T-helper 17 cell (primary cell): ENCODE results near the gene SEMA6B. TPM values are rescaled to one million over a fixed set of nuclear protein-coding genes. Genes with fewer than 3 reads are reported as not detected.
"Not testable (repeated sequence)": the region's sequence is repeated elsewhere in the genome, so short reads cannot be mapped to it uniquely, and the experiment has no call there.

Source experiments
- ATAC-seq: fragments of 150-1000 bp; cut with Tn5 transposase; 2 replicates; pipeline ENCODE4 v1.10.0; 2021; ENCODE audit warnings: mild to moderate bottlenecking, moderate library complexity
- DNase-seq, 3 donors: peaks; one replicate each; pipeline versions ENCODE4 v3.0.0 to v3.0.0-alpha.2; 2020 to 2021
- H3K9me3 ChIP-seq: one replicate; pipeline ENCODE4 v1.7.0; 2013; ENCODE audit warnings: low read length, mild to moderate bottlenecking; ENCODE audit not compliant: control insufficient read depth, poor library complexity, severe bottlenecking
- H3K27ac Mint-ChIP-seq: one replicate; pipeline ENCODE4 v1.8.0; 2022; ENCODE audit warnings: mild to moderate bottlenecking, moderate library complexity, mixed read lengths
- H3K27me3 Mint-ChIP-seq: one replicate; pipeline ENCODE4 v1.8.0; 2022; ENCODE audit warnings: mixed read lengths
- H3K36me3 Mint-ChIP-seq: one replicate; pipeline ENCODE4 v1.8.0; 2022; ENCODE audit warnings: low read depth, mixed read lengths
- H3K4me1 Mint-ChIP-seq: one replicate; pipeline ENCODE4 v1.8.0; 2022; ENCODE audit warnings: mild to moderate bottlenecking, mixed read lengths
- H3K4me3 Mint-ChIP-seq: one replicate; pipeline ENCODE4 v1.8.0; 2022; ENCODE audit warnings: mild to moderate bottlenecking, moderate library complexity, mixed read lengths
- total RNA-seq, 4 donors: library from RNA in 2 of 4; stranded (reverse) in 2 of 4; gene quantifications; one replicate each; pipeline ENCODE4 v1.2.3 and lab custom pipeline; 2022 to 2026

SEMA6B gene
- total RNA-seq, 2 donors from 2014 or later = 0.20 to 0.52 TPM

DNA sequence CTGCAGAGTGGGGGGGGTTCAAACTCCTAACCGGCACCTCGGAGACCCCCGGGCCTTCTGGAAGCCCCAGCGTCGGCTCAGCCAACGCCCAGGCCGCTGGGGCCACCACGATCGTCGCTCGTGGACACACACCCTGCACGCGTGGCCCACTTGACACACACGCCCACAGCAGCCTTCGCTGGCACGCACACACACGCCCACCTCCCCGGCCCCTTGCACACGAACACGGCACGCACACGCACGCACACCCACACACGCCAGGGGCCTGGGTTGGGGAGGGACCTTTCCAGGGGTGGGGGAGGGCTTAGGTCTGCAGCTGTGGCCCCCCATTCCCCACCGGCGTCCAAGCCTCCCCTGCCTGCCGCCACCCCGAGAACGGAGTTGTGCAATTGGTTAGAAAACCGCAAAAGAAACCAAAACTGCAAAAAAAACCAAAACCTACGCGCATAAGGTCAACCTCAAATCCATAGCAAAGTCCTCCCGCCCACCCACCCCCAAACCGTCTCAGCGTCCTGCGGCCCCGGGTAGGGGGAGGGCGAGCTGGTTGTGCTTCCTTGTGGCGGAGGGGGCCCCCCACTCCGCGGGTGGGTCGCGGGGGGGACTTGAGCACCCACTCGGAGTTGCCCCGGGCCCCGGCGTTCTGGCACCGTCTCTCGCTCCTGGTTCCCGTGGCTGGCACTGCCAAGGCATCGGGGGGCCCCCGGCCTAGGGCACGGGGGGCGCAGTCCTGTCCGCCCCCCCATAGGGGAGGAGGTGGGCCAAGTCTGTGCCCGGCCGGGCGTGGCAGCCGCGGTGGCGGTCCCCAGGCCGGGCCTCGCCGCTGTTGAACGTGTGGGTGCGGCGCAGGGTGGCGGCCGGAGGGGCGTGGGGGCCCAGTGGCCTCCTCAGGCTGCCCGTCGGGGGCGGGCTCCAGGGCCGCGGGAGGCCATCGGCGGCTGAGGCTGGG is 16.3 kb downstream of the SEMA6B start:
- no peak overlapping the region for H3K27ac Mint-ChIP-seq
- ATAC-seq = no peak
- no peaks in the 10 kb centered on the region for H3K9me3 ChIP-seq
- no peaks in the 10 kb centered on the region for H3K4me1 Mint-ChIP-seq
- no peak overlapping the region for H3K4me3 Mint-ChIP-seq
- H3K36me3 Mint-ChIP-seq = peaks cover 2% of the 10 kb centered on the region
- DNase-seq = no peak
- peaks cover 18% of the 10 kb centered on the region for H3K27me3 Mint-ChIP-seq

DNA sequence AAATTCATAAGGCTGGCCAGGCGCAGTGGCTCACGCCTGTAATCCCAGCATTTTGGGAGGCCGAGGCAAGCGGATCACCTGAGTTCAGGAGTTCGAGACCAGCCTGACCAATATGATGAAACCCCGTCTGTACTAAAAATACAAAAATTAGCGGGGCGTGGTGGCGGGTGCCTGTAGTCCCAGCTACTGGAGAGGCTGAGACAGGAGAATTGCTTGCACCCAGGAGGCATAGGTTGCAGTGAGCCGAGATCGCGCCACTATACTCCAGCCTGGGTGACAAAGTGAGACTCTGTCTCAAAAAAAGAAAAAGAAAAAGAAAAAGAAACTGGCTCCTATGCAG is 17.7 kb downstream of the SEMA6B start:
- H3K36me3 Mint-ChIP-seq, H3K4me3 Mint-ChIP-seq, ATAC-seq, H3K27ac Mint-ChIP-seq, H3K4me1 Mint-ChIP-seq, DNase-seq, H3K9me3 ChIP-seq: not testable (repeated sequence)
- peaks cover 18% of the 10 kb centered on the region for H3K27me3 Mint-ChIP-seq

DNA sequence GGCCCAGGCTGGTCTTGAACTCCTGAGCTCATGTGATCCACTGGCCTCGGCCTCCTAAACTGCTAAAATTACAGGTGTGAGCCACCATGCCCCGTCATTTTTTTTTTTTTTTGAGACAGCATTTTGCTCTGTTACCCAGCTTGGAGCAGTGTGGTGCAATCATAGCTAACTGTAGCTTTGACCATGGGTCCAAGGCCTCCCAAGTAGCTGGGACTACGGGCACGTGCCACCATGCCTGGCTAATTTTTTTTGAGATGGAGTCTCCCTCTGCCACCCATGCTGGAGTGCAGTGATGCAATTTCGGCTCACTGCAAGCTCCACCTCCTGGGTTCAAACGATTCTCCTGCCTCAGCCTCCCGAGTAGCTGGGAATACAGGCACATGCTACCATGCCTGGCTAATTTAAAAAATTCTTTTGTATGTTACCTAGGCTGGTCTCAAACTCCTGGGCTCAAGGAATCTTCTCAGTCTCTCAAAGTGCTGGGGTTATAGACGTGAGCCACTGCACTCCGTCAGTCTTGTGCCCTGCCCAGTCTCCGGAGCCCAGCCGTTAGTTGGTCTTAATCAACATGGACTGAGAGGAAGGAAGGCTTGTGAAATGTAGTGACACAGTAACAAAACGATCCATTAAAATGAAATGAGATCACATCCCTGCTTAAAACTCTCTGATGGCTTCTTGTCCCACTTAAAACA is 18.2 kb downstream of the SEMA6B start:
- ATAC-seq = no peak
- H3K9me3 ChIP-seq = no peaks in the 10 kb centered on the region
- H3K27me3 Mint-ChIP-seq = peaks cover 18% of the 10 kb centered on the region
- H3K27ac Mint-ChIP-seq = no peak overlapping the region
- DNase-seq = no peak
- H3K36me3 Mint-ChIP-seq = peaks cover 2% of the 10 kb centered on the region
- no peaks in the 10 kb centered on the region for H3K4me1 Mint-ChIP-seq
- H3K4me3 Mint-ChIP-seq = no peak overlapping the region

DNA sequence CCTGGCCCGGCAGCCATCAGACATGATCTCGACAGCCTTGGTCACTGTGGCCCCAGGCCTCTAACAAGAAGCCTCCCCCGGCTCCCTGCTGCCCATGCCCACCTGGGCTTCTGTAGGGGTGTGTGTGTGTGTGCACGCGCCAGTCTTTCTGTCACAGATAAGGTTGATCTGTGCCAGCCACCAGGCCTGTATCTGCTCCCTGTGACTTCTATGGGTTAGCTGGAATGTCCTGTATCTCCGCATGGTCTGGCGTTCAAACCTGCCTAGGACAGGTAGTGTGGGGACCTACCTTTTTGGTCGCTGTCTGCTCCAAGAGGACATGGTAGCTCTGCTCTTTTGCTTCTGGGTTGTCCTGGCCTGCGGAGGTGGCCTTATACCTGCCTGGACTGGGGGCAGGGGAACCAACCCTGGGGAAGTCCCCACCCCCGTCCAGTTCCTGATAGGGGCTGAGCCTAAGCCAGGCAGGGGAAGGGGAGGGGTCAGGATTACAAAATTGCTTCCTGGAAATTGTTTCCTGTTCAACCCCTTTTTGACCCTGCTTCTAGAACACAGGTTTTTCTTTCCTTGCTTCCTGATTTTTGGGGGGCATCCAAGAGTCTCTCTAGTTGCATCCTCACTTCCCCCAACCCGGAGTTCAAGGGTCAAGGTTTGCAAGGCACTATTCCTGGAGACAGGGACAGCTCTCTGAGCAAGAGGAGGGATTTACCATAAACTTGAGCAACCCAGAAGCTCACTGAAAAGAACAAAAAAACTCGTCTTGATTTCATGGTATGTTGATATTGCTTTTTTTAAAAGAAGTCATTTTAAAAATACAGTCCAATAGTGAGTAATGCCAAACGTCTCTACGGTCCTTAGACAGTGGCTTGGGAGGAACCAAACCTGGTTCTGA is 19.5 kb downstream of the SEMA6B start, which contains the start of gene LRG1:
TSS of gene LRG1 (minus strand) at position 344 of the 889 bp plus-strand sequence. CDS start at position 321, 23 bp downstream.
- peaks cover 20% of the 10 kb centered on the region for H3K27me3 Mint-ChIP-seq
- ATAC-seq (no peak), DNase-seq (no peak)
- H3K4me3 Mint-ChIP-seq = no peak within 1 kb of the TSS
- H3K4me1 Mint-ChIP-seq = no peaks in the 10 kb centered on the region
- H3K27ac Mint-ChIP-seq = no peak within 1 kb of the TSS
- peaks cover 2% of the 10 kb centered on the region for H3K36me3 Mint-ChIP-seq
- H3K9me3 ChIP-seq = no peaks in the 10 kb centered on the region

DNA sequence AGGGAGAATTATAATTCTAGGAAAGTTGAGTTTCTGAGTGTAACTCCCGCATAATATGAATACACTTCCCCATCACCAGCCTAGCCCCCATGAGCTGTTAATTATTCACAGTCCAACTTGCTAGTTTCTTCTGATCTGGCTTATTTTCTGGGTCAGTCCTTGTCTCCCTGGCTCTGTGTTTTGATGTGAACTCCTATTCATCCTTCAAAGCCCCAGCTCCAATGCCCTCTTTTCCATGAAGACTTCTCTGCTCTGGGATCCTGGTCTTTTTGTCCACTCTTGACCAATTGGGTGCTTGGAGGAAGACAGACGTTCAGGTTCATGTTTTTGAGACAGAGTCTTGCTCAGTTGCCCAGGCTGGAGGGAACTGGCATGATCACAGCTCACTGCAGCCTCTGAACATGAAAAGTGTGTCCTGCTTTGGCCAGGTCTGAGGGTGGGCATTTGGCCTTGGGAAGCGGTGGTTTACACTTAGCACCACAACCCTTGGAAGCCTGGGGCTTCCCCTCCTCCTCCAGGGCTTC is 20.3 kb downstream of the SEMA6B start:
- no peak overlapping the region for H3K4me3 Mint-ChIP-seq
- DNase-seq = no peak
- no peaks in the 10 kb centered on the region for H3K4me1 Mint-ChIP-seq
- no peaks in the 10 kb centered on the region for H3K9me3 ChIP-seq
- peaks cover 2% of the 10 kb centered on the region for H3K36me3 Mint-ChIP-seq
- ATAC-seq = no peak
- H3K27me3 Mint-ChIP-seq = peaks cover 24% of the 10 kb centered on the region
- no peak overlapping the region for H3K27ac Mint-ChIP-seq

DNA sequence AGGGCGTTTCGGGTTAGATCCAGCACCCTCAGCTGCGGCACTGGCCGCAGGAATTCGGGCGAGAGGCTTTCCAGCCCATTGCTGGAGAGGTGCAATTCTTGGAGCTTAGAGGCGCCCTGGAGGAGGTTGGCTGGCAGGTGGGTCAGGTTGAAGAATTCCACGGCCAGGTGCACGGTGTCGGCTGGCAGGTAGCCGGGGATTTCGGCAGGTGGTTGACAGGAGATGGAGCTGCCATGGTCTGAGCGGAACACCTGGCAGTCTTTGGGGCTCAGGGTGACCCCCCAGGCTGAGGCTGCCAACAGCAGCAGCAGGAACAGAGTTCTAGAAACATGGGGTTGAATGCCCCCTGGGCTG is 20.9 kb downstream of the SEMA6B start:
- Mint-ChIP-seq H3K4me1 (no peaks in the 10 kb centered on the region), H3K27me3 (peaks cover 24% of the 10 kb centered on the region), H3K36me3 (peaks cover 2% of the 10 kb centered on the region), H3K4me3 (no peak overlapping the region), H3K27ac (no peak overlapping the region)
- H3K9me3 ChIP-seq = no peaks in the 10 kb centered on the region
- no peak for DNase-seq
- no peak for ATAC-seq

DNA sequence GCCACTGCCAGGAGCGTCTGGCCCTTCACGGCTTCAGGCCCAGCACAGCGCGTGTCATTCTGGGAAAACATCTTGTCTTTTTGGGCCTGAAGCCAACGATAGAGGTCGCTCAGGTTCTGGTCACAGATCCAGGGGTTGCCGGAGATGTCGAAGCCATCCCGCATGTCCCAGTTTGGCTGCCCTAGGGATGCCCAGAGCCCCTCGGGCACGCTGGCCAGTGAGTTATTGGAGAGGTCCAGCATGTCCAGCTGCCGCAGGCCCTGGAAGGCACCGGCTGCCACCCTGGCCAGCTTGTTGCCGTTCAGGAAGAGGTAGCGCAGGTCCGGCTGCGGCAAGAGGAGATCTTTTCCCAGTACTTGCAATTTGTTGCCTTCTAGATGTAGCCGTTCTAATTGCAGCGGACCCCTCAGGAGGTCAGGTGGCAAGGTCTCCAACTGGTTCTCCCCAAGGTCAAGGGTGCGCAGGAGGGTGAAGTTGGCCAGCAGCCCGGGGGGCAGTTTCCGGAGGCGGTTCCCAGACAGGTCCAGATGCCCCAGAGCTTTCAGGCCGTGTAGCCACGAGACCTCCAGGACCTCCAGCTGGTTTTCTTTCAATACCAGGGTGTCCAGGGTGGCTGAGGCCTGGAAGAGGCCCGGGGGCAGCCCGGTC is 21.4 kb downstream of the SEMA6B start:
- Mint-ChIP-seq H3K27me3 (peaks cover 29% of the 10 kb centered on the region), H3K4me3 (no peak overlapping the region), H3K27ac (no peak overlapping the region), H3K4me1 (no peaks in the 10 kb centered on the region), H3K36me3 (peaks cover 2% of the 10 kb centered on the region)
- no peaks in the 10 kb centered on the region for H3K9me3 ChIP-seq
- ATAC-seq (no peak), DNase-seq (no peak)

DNA sequence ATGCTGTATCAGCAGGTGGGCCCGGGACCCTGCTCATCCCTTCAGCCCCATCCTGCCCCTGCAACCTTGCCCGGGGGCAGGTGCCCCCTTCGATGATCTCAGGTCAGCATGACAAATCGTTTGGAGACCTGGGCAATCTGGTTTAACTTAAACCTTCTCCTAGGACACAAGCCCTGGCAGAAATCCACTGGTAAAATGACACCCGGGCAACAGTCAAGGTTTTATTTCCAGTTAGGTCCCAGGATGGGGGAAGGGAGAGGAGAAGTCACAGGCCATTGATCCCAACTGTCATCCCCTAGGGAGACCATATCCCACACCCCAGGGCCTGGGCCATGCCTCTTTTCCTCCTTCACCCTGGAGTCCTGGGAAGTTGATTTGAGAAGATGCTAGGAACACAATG is 22.7 kb downstream of the SEMA6B start:
- no peaks in the 10 kb centered on the region for H3K4me1 Mint-ChIP-seq
- ATAC-seq = no peak

DNA sequence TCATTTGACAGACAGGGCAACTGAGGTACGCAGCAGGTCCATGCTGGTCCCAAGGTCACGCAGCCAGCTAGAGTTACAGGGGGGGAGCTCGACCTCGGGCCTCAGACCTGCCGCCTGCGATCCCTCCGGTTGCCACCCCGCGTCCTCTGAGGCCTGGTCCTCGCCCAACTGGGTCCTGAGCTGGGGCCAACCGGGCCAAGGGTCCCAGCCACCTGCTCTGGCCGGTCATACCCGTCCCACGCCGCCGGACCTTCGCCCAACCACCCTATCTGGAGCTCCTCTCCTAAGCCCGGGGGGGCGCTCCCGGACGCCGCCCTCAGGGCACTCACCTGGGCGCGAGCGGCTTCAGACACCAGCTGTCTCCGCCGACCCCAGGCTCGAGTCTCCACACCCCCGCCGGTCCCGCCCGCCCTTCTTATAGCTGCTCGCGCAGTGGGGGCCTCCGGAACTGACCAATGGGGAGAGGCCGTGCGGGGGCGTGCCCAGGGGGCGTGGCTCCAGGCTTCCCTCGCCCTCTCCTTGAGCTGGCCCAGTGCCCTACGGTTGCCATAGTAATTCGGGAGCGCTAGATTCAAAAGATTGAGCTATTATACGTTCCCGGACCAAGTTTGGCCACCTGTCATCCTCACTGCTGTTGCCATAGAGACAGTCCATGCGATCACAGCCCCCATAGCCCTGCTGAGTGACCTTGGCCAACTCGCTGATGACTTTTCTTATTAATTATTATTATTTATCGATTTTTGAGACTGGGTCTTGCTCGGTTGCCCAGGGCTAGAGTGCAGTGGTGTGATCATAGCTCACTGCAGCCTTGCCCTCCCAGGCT is 24.4 kb downstream of the SEMA6B start, which contains the start of gene PLIN5:
TSS of gene PLIN5 (minus strand) at position 389 of the 823 bp plus-strand sequence. CDS start 1,150 bp downstream, outside the sequence.
- H3K9me3 ChIP-seq = no peaks in the 10 kb centered on the region
- ATAC-seq (peak; percentile 36), DNase-seq (no peak)
- Mint-ChIP-seq H3K27ac (no peak within 1 kb of the TSS), H3K27me3 (peaks cover 28% of the 10 kb centered on the region), H3K4me3 (peak within 1 kb of the TSS; percentile 12), H3K4me1 (no peaks in the 10 kb centered on the region), H3K36me3 (peaks cover 2% of the 10 kb centered on the region)

More for the DNA sequence above, 22.7 kb downstream of the SEMA6B start:
- H3K36me3 Mint-ChIP-seq = peaks cover 2% of the 10 kb centered on the region
- H3K27me3 Mint-ChIP-seq = peaks cover 29% of the 10 kb centered on the region
- no peak for DNase-seq
- H3K4me3 Mint-ChIP-seq = no peak overlapping the region
- no peak overlapping the region for H3K27ac Mint-ChIP-seq
- H3K9me3 ChIP-seq = no peaks in the 10 kb centered on the region

DNA sequence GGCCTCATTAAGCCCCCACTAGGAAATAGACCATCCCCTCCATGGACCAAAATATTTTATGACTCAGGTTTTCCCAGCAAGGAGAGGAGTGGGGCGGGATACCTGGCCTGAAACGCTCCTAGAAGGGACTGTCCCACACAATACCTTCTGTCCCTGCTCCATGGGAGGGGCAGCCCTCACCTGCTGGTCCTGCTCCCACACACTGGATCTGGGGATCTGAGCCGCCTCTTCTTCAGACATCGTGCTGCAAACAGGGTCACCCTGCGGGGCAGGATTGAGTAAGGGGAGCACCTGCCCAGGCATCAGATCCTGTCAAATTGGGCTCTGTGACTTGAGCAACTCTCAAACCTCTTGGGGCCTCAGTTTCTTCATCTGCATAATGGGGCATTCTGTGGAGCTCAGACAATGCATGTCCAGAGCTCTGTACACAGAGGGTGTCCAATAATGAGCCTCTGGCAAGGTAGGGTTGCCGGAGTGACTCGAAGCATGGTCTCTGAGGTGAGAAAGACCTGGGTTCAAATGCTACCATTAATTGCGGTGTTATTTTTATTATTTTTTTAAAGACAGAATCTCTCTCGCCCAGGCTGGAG is 25.6 kb downstream of the SEMA6B start:
- H3K4me3 Mint-ChIP-seq = no peak overlapping the region
- no peaks in the 10 kb centered on the region for H3K9me3 ChIP-seq
- H3K27ac Mint-ChIP-seq = no peak overlapping the region
- DNase-seq = no peak
- H3K4me1 Mint-ChIP-seq = no peaks in the 10 kb centered on the region
- ATAC-seq = no peak
- H3K27me3 Mint-ChIP-seq = peaks cover 16% of the 10 kb centered on the region
- no peaks in the 10 kb centered on the region for H3K36me3 Mint-ChIP-seq

DNA sequence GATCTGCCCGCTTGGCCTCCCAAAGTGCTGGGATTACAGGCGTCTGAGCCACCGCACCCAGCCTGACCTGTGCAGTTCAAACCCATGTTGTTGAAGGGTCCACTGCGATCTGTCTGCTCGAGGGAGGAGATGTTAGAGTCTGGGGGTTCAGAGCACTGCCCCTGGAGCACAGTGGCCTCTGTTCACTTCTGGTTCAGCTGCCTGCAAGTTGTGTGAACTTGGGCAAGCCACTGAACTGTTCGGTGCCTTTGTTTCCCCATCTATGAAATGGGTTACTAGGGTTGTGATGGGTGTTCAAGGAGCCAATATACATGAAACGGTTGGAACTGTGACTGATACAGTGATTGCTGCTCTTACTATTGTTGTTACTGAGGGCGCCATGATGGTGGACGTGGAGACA is 26.1 kb downstream of the SEMA6B start:
- no peak for ATAC-seq
- DNase-seq = no peak
- Mint-ChIP-seq H3K4me1 (no peaks in the 10 kb centered on the region), H3K27ac (peak overlapping the region; percentile 39), H3K36me3 (no peaks in the 10 kb centered on the region), H3K4me3 (no peak overlapping the region), H3K27me3 (peaks cover 15% of the 10 kb centered on the region)
- H3K9me3 ChIP-seq = no peaks in the 10 kb centered on the region
